CD4-positive, alpha-beta T cell treated with Interleukin-4 for 4 hours (primary cell): ENCODE measurements around the gene ALG9.
"Not testable (repeated sequence)": the region's sequence is repeated elsewhere in the genome, so short reads cannot be mapped to it uniquely, and the experiment has no call there.

ENCODE experiments used
- DNase-seq: peaks from one replicate; pipeline ENCODE4 v3.0.0-alpha.2; 2020

The ALG9 gene

GRCh38 chr11:111870886-111871692 lies at the start of gene ALG9:
Gene ALG9, minus strand, starts transcription at chr11:111871581. Its CDS starts 99 bp downstream, at chr11:111871482.
- DNase-seq, result peak; percentile 93

GRCh38 chr11:111920908-111921307 lies 49.5 kb upstream of the ALG9 start:
- no peak for DNase-seq

- no peak for DNase-seq
Measured at GRCh38 chr11:111918390-111919256, 47.2 kb upstream of the ALG9 start, which contains the start of gene C11orf52. Gene C11orf52, plus strand, starts transcription at chr11:111918913. Its CDS starts 60 bp downstream, at chr11:111918973.

- DNase-seq, result no peak
Measured at GRCh38 chr11:111917788-111918187, 46.4 kb upstream of the ALG9 start.

GRCh38 chr11:111917312-111917711 lies 45.9 kb upstream of the ALG9 start:
- DNase-seq, result no peak

GRCh38 chr11:111916768-111917167 lies 45.4 kb upstream of the ALG9 start:
- DNase-seq, result no peak

- DNase-seq, result no peak
Measured at GRCh38 chr11:111913997-111914396, 42.6 kb upstream of the ALG9 start.

GRCh38 chr11:111913031-111913861 lies 41.9 kb upstream of the ALG9 start:
- DNase-seq, result no peak

- no peak for DNase-seq
Measured at GRCh38 chr11:111912535-111912934, 41.2 kb upstream of the ALG9 start, which contains the start of gene HSPB2. Gene HSPB2, plus strand, starts transcription at chr11:111912734. Its CDS starts 96 bp downstream, at chr11:111912830.

GRCh38 chr11:111911563-111912401 lies 40.4 kb upstream of the ALG9 start, which contains the start of gene CRYAB:
Gene CRYAB, minus strand, starts transcription at chr11:111911770. Its CDS starts 46 bp downstream, at chr11:111911724.
- DNase-seq, result no peak

- DNase-seq, result no peak
Measured at GRCh38 chr11:111910676-111911562, 39.5 kb upstream of the ALG9 start.

- DNase-seq, result no peak
Measured at GRCh38 chr11:111909378-111909777, 38.0 kb upstream of the ALG9 start.

- DNase-seq, result no peak
Measured at GRCh38 chr11:111908639-111909305, 37.4 kb upstream of the ALG9 start.

- DNase-seq, result no peak
Measured at GRCh38 chr11:111906680-111907079, 35.3 kb upstream of the ALG9 start.

GRCh38 chr11:111905411-111905810 lies 34.0 kb upstream of the ALG9 start:
- DNase-seq, result no peak

GRCh38 chr11:111886844-111887243 lies 15.5 kb upstream of the ALG9 start:
- no peak for DNase-seq

GRCh38 chr11:111886032-111886431 lies 14.7 kb upstream of the ALG9 start:
- no peak for DNase-seq

- DNase-seq, result not testable (repeated sequence)
Measured at GRCh38 chr11:111885053-111885452, 13.7 kb upstream of the ALG9 start.

GRCh38 chr11:111882202-111882601 lies 10.8 kb upstream of the ALG9 start:
- no peak for DNase-seq

GRCh38 chr11:111879637-111879960 lies 8.2 kb upstream of the ALG9 start:
- DNase-seq, result no peak
